ENCODE results near the gene IFNGR2. TPM values are rescaled to one million over a fixed set of nuclear protein-coding genes. Genes with fewer than 3 reads are reported as not detected.
A peak's percentile ranks its signal among the peaks of the same experiment; 100 is the strongest.

The IFNGR2 gene
- total RNA-seq, 1 experiment from 2014 or later: 47.9 TPM

DNA sequence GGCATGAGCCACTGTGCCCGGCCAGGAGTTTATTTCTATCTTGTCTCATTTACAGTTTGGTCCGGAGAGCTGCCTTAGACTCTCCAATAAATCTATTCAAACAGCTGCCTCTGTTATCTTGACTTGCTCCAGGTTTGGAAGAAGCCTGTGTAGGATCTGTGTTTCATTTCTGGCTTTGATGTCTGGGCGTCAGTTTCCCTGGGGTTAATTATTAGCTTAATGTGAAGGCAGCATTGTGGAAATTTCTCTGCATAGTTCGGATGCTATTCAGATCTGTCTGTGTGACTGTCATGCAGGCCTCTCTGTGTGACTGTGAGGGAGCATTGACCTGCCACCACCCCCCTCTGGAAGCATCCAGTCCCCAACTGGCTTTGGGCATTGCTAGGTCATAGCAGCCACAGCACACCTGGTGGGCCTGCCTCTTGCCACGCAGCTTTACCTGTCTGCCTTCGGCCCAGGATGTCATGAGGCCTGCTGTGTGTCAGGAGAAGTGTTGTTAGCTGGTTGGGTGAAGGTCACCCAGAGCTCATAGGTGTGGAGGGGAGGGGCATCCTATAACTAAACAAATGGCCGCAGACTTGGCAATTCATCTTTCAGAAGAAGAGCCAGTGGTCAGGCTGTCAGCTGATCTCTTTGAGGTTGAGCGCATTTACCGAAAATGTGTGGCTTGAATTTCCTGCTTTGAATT lies 9.8 kb downstream of the IFNGR2 start:
- Histone ChIP-seq H3K27ac (ENCODE audit: low read length) (peak overlapping the region; percentile 44; the same call in 1 of the 2 replicates), H3K27me3 (ENCODE audit: control insufficient read depth, insufficient read depth, low read length) (no peaks in the 10 kb centered on the region), H3K36me3 (ENCODE audit: control insufficient read depth, insufficient read depth, low read length) (no peaks in the 10 kb centered on the region), H3K9me3 (ENCODE audit: control insufficient read depth, insufficient read depth, low read depth, low read length) (no peaks in the 10 kb centered on the region), H3K4me1 (ENCODE audit: control insufficient read depth, insufficient read depth, low read length) (peaks cover 33% of the 10 kb centered on the region), H3K4me3 (ENCODE audit: low read depth in 2 of 2, low read length in 2 of 2) (no peak overlapping the region)
- in situ Hi-C loops (cut with HindIII; ENCODE audit: low pct_unique_long_range_greater_than_20kb, low sequenced_read_pairs) (no loop called here), intact Hi-C loops (cut with micrococcal nuclease; ENCODE audit: unreplicated experiment) (no loop called here)
- BruUV-seq (replicated peaks): no TSS peak
- ATAC-seq (peak; percentile 39; the same call in 1 of the 2 replicates), DNase-seq (ENCODE audit: low read depth, low spot score) (no peak)
- ChIA-PET CTCF (no interaction called here), POLR2A (no interaction called here)
- TF ChIP-seq POLR2AphosphoS5 (IDR thresholded peaks at IDR 0.05; ENCODE audit: low read depth, low read length): no peak
- no peak for TF ChIP-seq TCF7L2 (IDR thresholded peaks at IDR 0.05; ENCODE audit: low read depth, low read length)
- TF ChIP-seq, protein P1, sequence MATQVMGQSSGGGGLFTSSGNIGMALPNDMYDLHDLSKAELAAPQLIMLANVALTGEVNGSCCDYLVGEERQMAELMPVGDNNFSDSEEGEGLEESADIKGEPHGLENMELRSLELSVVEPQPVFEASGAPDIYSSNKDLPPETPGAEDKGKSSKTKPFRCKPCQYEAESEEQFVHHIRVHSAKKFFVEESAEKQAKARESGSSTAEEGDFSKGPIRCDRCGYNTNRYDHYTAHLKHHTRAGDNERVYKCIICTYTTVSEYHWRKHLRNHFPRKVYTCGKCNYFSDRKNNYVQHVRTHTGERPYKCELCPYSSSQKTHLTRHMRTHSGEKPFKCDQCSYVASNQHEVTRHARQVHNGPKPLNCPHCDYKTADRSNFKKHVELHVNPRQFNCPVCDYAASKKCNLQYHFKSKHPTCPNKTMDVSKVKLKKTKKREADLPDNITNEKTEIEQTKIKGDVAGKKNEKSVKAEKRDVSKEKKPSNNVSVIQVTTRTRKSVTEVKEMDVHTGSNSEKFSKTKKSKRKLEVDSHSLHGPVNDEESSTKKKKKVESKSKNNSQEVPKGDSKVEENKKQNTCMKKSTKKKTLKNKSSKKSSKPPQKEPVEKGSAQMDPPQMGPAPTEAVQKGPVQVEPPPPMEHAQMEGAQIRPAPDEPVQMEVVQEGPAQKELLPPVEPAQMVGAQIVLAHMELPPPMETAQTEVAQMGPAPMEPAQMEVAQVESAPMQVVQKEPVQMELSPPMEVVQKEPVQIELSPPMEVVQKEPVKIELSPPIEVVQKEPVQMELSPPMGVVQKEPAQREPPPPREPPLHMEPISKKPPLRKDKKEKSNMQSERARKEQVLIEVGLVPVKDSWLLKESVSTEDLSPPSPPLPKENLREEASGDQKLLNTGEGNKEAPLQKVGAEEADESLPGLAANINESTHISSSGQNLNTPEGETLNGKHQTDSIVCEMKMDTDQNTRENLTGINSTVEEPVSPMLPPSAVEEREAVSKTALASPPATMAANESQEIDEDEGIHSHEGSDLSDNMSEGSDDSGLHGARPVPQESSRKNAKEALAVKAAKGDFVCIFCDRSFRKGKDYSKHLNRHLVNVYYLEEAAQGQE (IDR thresholded peaks at IDR 0.05; ENCODE audit: insufficient read depth in 1 of 2, low read depth in 2 of 2, low read length in 1 of 2): no peak
- TF ChIP-seq, protein P2, sequence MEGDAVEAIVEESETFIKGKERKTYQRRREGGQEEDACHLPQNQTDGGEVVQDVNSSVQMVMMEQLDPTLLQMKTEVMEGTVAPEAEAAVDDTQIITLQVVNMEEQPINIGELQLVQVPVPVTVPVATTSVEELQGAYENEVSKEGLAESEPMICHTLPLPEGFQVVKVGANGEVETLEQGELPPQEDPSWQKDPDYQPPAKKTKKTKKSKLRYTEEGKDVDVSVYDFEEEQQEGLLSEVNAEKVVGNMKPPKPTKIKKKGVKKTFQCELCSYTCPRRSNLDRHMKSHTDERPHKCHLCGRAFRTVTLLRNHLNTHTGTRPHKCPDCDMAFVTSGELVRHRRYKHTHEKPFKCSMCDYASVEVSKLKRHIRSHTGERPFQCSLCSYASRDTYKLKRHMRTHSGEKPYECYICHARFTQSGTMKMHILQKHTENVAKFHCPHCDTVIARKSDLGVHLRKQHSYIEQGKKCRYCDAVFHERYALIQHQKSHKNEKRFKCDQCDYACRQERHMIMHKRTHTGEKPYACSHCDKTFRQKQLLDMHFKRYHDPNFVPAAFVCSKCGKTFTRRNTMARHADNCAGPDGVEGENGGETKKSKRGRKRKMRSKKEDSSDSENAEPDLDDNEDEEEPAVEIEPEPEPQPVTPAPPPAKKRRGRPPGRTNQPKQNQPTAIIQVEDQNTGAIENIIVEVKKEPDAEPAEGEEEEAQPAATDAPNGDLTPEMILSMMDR (IDR thresholded peaks at IDR 0.05): no peak
- no peak for TF ChIP-seq SIN3A (IDR thresholded peaks at IDR 0.05; ENCODE audit: borderline replicate concordance, insufficient read depth, low read depth, low read length)

DNA sequence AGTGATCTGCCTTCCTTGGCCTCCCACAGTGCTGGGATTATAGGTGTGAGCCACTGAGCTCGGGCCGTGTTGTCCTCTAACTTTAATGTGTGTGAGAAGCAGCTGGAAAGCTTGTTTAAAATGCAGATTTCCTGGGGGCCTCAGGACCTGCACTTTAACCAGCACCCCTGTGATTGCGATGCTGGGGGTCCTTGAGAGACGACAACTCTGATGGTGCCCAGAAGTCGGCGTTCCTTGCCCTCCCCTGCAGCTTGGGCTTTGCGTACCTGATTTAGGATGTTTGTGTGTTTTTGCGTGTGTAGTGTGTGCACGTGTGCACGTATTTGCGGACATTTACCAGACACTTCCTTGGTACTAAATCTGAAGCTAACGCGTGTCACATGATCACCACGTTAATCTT lies 10.9 kb downstream of the IFNGR2 start:
- intact Hi-C loops (cut with micrococcal nuclease; ENCODE audit: unreplicated experiment): no loop called here
- ATAC-seq (no peak), DNase-seq (ENCODE audit: low read depth, low spot score) (no peak)

More for the DNA sequence above, 10.9 kb downstream of the IFNGR2 start:
- no peaks in the 10 kb centered on the region for H3K27me3 ChIP-seq (ENCODE audit: control insufficient read depth, insufficient read depth, low read length)
- BruUV-seq (replicated peaks): no TSS peak
- ChIA-PET CTCF (no interaction called here), POLR2A (no interaction called here)
- in situ Hi-C loops (cut with HindIII; ENCODE audit: low pct_unique_long_range_greater_than_20kb, low sequenced_read_pairs): no loop called here
- H3K4me1 ChIP-seq (ENCODE audit: control insufficient read depth, insufficient read depth, low read length): peaks cover 41% of the 10 kb centered on the region
- no peaks in the 10 kb centered on the region for H3K9me3 ChIP-seq (ENCODE audit: control insufficient read depth, insufficient read depth, low read depth, low read length)
- no peak for TF ChIP-seq SIN3A (IDR thresholded peaks at IDR 0.05; ENCODE audit: borderline replicate concordance, insufficient read depth, low read depth, low read length)
- TF ChIP-seq POLR2AphosphoS5 (IDR thresholded peaks at IDR 0.05; ENCODE audit: low read depth, low read length): no peak
- TF ChIP-seq TCF7L2 (IDR thresholded peaks at IDR 0.05; ENCODE audit: low read depth, low read length): no peak
- TF ChIP-seq, protein P2 (IDR thresholded peaks at IDR 0.05): no peak
- TF ChIP-seq, protein P1 (IDR thresholded peaks at IDR 0.05; ENCODE audit: insufficient read depth in 1 of 2, low read depth in 2 of 2, low read length in 1 of 2): no peak
- H3K4me3 ChIP-seq (ENCODE audit: low read depth in 2 of 2, low read length in 2 of 2): no peak overlapping the region
- no peaks in the 10 kb centered on the region for H3K36me3 ChIP-seq (ENCODE audit: control insufficient read depth, insufficient read depth, low read length)
- H3K27ac ChIP-seq (ENCODE audit: low read length): no peak overlapping the region
